B cell (primary cell): Measurements from ENCODE around the gene FKBP6. TPM values are rescaled to one million over a fixed set of nuclear protein-coding genes. Genes with fewer than 3 reads are reported as not detected.
"Not testable (repeated sequence)": the region's sequence is repeated elsewhere in the genome, so short reads cannot be mapped to it uniquely, and the experiment has no call there.

ENCODE experiments used
- ATAC-seq: fragments of 200-7000 bp; cut with Tn5 transposase; one replicate; pipeline ENCODE4 v1.10.0; 2021; ENCODE audit warnings: low read depth, mild to moderate bottlenecking, moderate number of reproducible peaks, moderate library complexity
- CTCF ChIA-PET: fragments of 350-600 bp; sonication (Branson Sonifier 250); formaldehyde crosslinking; loops from one replicate; lab custom pipeline; 2021; ENCODE audit warnings: antibody characterized with exemption, inconsistent platforms; lab: Charles Lee
- POLR2A ChIA-PET: fragments of 350-600 bp; sonication (Branson Sonifier 250); formaldehyde crosslinking; loops from one replicate; lab custom pipeline; 2021; ENCODE audit warnings: antibody characterized with exemption; lab: Charles Lee
- DNase-seq: peaks from one replicate; pipeline ENCODE4 v3.0.0; 2013
- H2AFZ ChIP-seq: 2 replicates; pipeline ENCODE4 v1.6.1; 2012; ENCODE audit warnings: mild to moderate bottlenecking, low read depth, low read length; ENCODE audit not compliant: insufficient read depth, poor library complexity, severe bottlenecking
- H3K27ac ChIP-seq, 2 donors: 1 replicate in 1 of 2; 2 replicates in 1 of 2; pipeline ENCODE4 v1.5.1; 2012 to 2013; ENCODE audit warnings: low read length in 2 of 2, mild to moderate bottlenecking in 2 of 2, moderate library complexity in 1 of 2
- H3K27me3 ChIP-seq, 4 experiments: fragments of 200-600 bp in 1 of 4; sonication (generic) in 1 of 4; replicated peaks in 1 of 4; 1 replicate in 2 of 4; 2 replicates in 2 of 4; pipeline versions ENCODE4 v1.6.1 to v1.7.0; 2013 to 2016; ENCODE audit warnings: low read length in 3 of 4, mild to moderate bottlenecking in 2 of 4, mixed read lengths in 1 of 4, moderate library complexity in 1 of 4; ENCODE audit not compliant: insufficient read depth in 4 of 4, control insufficient read depth in 3 of 4; ENCODE audit errors: control extremely low read depth in 1 of 4
- H3K36me3 ChIP-seq, 2 experiments: replicated peaks in 1 of 2; 1 replicate in 1 of 2; 2 replicates in 1 of 2; pipeline versions ENCODE4 v1.6.1 to v1.7.1; 2013; ENCODE audit warnings: low read length in 1 of 2; ENCODE audit not compliant: insufficient read depth in 2 of 2, control insufficient read depth in 1 of 2; ENCODE audit errors: control extremely low read depth in 1 of 2, extremely low read depth in 1 of 2
- H3K4me1 ChIP-seq, 2 donors: fragments of 200-600 bp in 1 of 2; sonication (generic) in 1 of 2; 1 replicate in 1 of 2; 2 replicates in 1 of 2; pipeline versions ENCODE4 v1.5.1 to v1.6.1; 2013 to 2017; ENCODE audit warnings: low read length in 2 of 2; ENCODE audit not compliant: control insufficient read depth in 2 of 2, insufficient read depth in 2 of 2
- H3K4me2 ChIP-seq: replicated peaks from 2 replicates; pipeline ENCODE3; 2012; ENCODE audit warnings: mild to moderate bottlenecking, low read depth, low read length; ENCODE audit not compliant: poor library complexity, severe bottlenecking
- H3K4me3 ChIP-seq, 5 experiments: fragments of 200-600 bp in 1 of 5; sonication (generic) in 1 of 5; 1 replicate in 3 of 5; 2 replicates in 2 of 5; pipeline versions ENCODE4 v1.5.1 to v1.7.0; 2011 to 2016; ENCODE audit warnings: low read length in 4 of 5, mild to moderate bottlenecking in 4 of 5, low read depth in 2 of 5, control low read depth in 1 of 5, moderate library complexity in 1 of 5; ENCODE audit not compliant: insufficient read depth in 1 of 5; ENCODE audit errors: control extremely low read depth in 1 of 5, extremely low read depth in 1 of 5
- H3K79me2 ChIP-seq: fragments of 200-600 bp; sonication (generic); one replicate; pipeline ENCODE4 v1.6.0; 2016; ENCODE audit warnings: low read length; ENCODE audit not compliant: control insufficient read depth, insufficient read depth
- H3K9ac ChIP-seq: fragments of 200-600 bp; sonication (generic); 2 replicates; pipeline ENCODE4 v1.6.1; 2017; ENCODE audit warnings: mild to moderate bottlenecking, low read length, moderate library complexity
- H3K9me3 ChIP-seq, 3 donors: one replicate each; pipeline versions ENCODE4 v1.6.1 to v1.7.1; 2013; ENCODE audit warnings: low read length in 2 of 3; ENCODE audit not compliant: control insufficient read depth in 2 of 3, insufficient read depth in 1 of 3; ENCODE audit errors: control extremely low read depth in 1 of 3
- H4K20me1 ChIP-seq: 2 replicates; pipeline ENCODE4 v1.6.0; 2012; ENCODE audit warnings: mild to moderate bottlenecking, low read length; ENCODE audit not compliant: insufficient read depth, control insufficient read depth, poor library complexity, severe bottlenecking
- H3K27ac Mint-ChIP-seq: one replicate; pipeline ENCODE4 v1.8.0; 2021; ENCODE audit warnings: mixed read lengths
- H3K27me3 Mint-ChIP-seq: one replicate; pipeline ENCODE4 v1.8.0; 2021; ENCODE audit warnings: mixed read lengths
- H3K4me1 Mint-ChIP-seq: one replicate; pipeline ENCODE4 v1.8.0; 2021; ENCODE audit warnings: mixed read lengths
- H3K4me3 Mint-ChIP-seq: one replicate; pipeline ENCODE4 v1.8.0; 2021; ENCODE audit warnings: mixed read lengths
- H3K9me3 Mint-ChIP-seq: one replicate; pipeline ENCODE4 v1.8.0; 2022; ENCODE audit warnings: mixed read lengths; ENCODE audit not compliant: insufficient read depth
- WGBS: methylation state at CpG from one replicate; pipeline ENCODE4 v1.1.5; 2013; ENCODE audit warnings: missing lambda C conversion rate; ENCODE audit not compliant: insufficient coverage; 5-methylcytosine and 5-hydroxymethylcytosine counted together
- intact Hi-C: fragments of 100-400 bp; cut with micrococcal nuclease; formaldehyde crosslinking; loops from one replicate; pipeline ENCODE4 v1.10.0; 2022
- polyA minus RNA-seq: library from RNA; depleted of rRNA, polyadenylated mRNA; stranded (reverse); fragments of >200 nt; gene quantifications from 2 replicates; pipeline ENCODE4 v1.2.3, GENCODE V29; 2012
- polyA plus RNA-seq: library from polyadenylated mRNA; depleted of rRNA; stranded (reverse); fragments of >200 nt; gene quantifications from 2 replicates; pipeline ENCODE4 v1.2.3, GENCODE V29; 2012
- total RNA-seq, 2 donors: library from RNA; stranded (reverse); fragments of 120-200 nt in 1 of 2; gene quantifications; 1 replicate in 1 of 2; 2 replicates in 1 of 2; pipeline versions ENCODE4 v1.2.3 to v1.2.4, GENCODE V29; 2013 to 2022

The FKBP6 gene, protein sequence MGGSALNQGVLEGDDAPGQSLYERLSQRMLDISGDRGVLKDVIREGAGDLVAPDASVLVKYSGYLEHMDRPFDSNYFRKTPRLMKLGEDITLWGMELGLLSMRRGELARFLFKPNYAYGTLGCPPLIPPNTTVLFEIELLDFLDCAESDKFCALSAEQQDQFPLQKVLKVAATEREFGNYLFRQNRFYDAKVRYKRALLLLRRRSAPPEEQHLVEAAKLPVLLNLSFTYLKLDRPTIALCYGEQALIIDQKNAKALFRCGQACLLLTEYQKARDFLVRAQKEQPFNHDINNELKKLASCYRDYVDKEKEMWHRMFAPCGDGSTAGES
- total RNA-seq: not detected in 2 replicates
- not detected for total RNA-seq (2013)
- polyA plus RNA-seq: not detected in 2 replicates
- polyA minus RNA-seq: not detected in 2 replicates

DNA sequence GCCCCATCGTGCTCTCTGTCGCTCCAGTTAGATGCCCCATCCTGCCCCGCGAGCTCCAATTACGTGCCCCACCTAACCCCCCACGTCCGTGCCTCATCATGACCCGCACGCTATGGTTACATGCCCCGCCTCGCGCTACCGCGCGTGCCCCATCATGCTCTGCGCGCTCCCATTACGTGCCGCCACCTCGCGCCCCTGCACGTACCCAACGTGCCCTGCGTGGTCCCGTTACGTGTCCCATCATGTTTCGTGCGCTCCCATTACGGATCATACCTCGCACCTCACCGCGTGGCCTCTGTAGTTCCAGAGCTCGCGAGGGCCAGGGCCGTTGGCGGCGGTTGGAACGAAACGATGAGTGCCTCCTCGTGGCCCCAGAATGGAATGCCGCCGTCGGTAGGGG is at the start of gene FKBP6, which contains the start of gene TRIM50:
FKBP6 (plus strand) TSS at position 240 of the 400 bp plus-strand sequence. CDS start 268 bp downstream, outside the sequence.
TRIM50 (minus strand) TSS at position 161 of the 400 bp plus-strand sequence. CDS start 3,295 bp downstream, outside the sequence.
- H3K4me1 Mint-ChIP-seq, H3K27ac ChIP-seq, CTCF ChIA-PET, H2AFZ ChIP-seq, POLR2A ChIA-PET, H3K9ac ChIP-seq, H3K9me3 ChIP-seq, ATAC-seq, H3K4me3 ChIP-seq, H3K36me3 ChIP-seq, intact Hi-C loops, H4K20me1 ChIP-seq, H3K27ac Mint-ChIP-seq, H3K9me3 Mint-ChIP-seq, DNase-seq, H3K27me3 ChIP-seq, H3K27me3 Mint-ChIP-seq, H3K79me2 ChIP-seq, H3K4me2 ChIP-seq, H3K4me3 Mint-ChIP-seq: not testable (repeated sequence)
- WGBS: over 99% methylated on average over 29 of the region's 43 CpGs
- H3K4me1 ChIP-seq: peaks cover 11 to 14% of the 10 kb centered on the region in 2 donors

DNA sequence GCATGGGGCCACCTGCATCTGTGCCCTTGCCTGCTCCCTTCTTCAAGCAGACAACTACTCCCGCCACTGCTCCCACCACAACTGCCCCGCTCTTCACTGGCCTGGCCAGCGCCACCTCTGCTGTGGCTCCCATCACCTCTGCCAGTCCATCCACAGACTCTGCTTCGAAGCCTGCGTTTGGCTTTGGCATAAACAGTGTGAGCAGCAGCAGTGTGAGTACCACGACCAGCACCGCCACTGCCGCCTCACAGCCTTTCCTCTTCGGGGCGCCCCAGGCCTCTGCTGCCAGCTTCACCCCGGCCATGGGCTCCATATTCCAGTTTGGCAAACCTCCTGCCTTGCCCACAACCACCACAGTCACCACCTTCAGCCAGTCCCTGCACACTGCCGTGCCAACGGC is 30.7 kb upstream of the FKBP6 start:
- H3K4me1 ChIP-seq, intact Hi-C loops, H3K79me2 ChIP-seq, H3K4me2 ChIP-seq, H3K9me3 ChIP-seq, H3K27ac ChIP-seq, H3K27ac Mint-ChIP-seq, ATAC-seq, H3K36me3 ChIP-seq, DNase-seq, H3K4me3 Mint-ChIP-seq, H4K20me1 ChIP-seq, H3K4me3 ChIP-seq, CTCF ChIA-PET, H3K4me1 Mint-ChIP-seq, H3K27me3 Mint-ChIP-seq, H3K9me3 Mint-ChIP-seq, H3K27me3 ChIP-seq, POLR2A ChIA-PET, H2AFZ ChIP-seq, H3K9ac ChIP-seq: not testable (repeated sequence)
- no CpG with 5 or more reads among the region's 13 CpGs for WGBS

DNA sequence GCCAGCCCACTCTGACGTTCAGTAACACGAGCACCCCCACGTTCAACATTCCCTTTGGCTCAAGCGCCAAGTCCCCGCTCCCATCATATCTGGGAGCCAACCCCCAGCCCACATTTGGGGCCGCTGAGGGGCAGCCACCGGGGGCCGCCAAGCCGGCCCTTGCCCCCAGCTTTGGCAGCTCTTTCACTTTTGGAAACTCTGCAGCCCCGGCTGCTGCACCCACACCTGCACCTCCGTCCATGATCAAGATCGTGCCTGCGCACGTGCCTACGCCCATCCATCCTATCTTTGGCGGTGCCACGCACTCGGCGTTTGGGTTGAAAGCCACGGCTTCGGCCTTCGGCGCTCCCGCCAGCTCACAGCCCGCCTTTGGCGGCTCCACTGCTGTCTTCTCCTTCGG is 30.3 kb upstream of the FKBP6 start:
- H3K4me2 ChIP-seq, H3K4me3 ChIP-seq, POLR2A ChIA-PET, H3K36me3 ChIP-seq, H3K27ac Mint-ChIP-seq, ATAC-seq, H2AFZ ChIP-seq, H3K4me1 ChIP-seq, H3K4me1 Mint-ChIP-seq, H3K9ac ChIP-seq, H3K79me2 ChIP-seq, H3K27me3 ChIP-seq, intact Hi-C loops, H3K9me3 ChIP-seq, H4K20me1 ChIP-seq, H3K4me3 Mint-ChIP-seq, H3K27ac ChIP-seq, DNase-seq, H3K27me3 Mint-ChIP-seq, H3K9me3 Mint-ChIP-seq, CTCF ChIA-PET: not testable (repeated sequence)
- WGBS: 92% methylated on average over 2 of the region's 27 CpGs

DNA sequence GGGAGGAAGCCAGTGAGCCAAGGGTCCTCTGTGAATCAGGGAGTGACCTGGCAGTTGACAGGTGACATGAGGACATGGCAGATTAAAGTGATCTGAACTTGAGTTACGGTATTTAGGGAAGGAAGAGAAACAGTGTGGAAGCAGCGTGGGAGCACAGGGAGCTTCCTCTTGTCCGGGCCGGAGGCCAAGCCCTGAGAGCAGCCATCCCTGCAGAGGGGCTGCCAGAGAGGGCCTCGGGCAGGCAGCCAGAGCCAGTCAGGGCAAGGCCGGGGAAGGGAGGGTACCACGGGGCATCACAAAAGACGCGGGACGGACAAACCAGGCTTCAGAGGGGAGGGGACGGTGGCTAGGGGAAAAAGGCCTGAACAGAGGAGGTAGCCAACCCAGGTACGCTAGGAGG is 28.1 kb upstream of the FKBP6 start:
- H3K9me3 ChIP-seq, H3K27me3 Mint-ChIP-seq, H3K79me2 ChIP-seq, H3K4me1 ChIP-seq, H3K27ac Mint-ChIP-seq, H3K9ac ChIP-seq, POLR2A ChIA-PET, intact Hi-C loops, H3K4me2 ChIP-seq, H3K27me3 ChIP-seq, DNase-seq, H4K20me1 ChIP-seq, H3K4me3 ChIP-seq, H3K4me1 Mint-ChIP-seq, H3K27ac ChIP-seq, ATAC-seq, H3K9me3 Mint-ChIP-seq, H3K4me3 Mint-ChIP-seq, H2AFZ ChIP-seq, CTCF ChIA-PET: not testable (repeated sequence)
- 39% methylated on average over 6 of the region's 12 CpGs for WGBS
- H3K36me3 ChIP-seq: peaks cover 0 to 14% of the 10 kb centered on the region in 2 experiments
